Esophagus muscularis mucosa (tissue), 3 donors: ENCODE results near the gene CR2.

Experiments
- POLR2A ChIP-seq: fragments of 450-650 bp; IDR thresholded peaks from one replicate; pipeline ENCODE4 v1.6.1; 2017; ENCODE audit warnings: antibody characterized with exemption, moderate library complexity, mild to moderate bottlenecking, low read depth
- POLR2AphosphoS5 ChIP-seq, 2 donors: sonication (generic); formaldehyde crosslinking; IDR thresholded peaks; one replicate each; pipeline ENCODE4 v1.6.1; 2017; ENCODE audit warnings: antibody characterized with exemption in 2 of 2
- TF ChIP-seq, protein P1 (sequence below), 3 experiments: fragments of 200-600 bp in 2 of 3; fragments of 450-650 bp in 1 of 3; sonication (generic) in 2 of 3; IDR thresholded peaks; one replicate each; pipeline ENCODE4 v1.5.1; 2017 to 2019; ENCODE audit warnings: antibody characterized with exemption in 3 of 3, mild to moderate bottlenecking in 2 of 3, moderate library complexity in 1 of 3

DNA sequence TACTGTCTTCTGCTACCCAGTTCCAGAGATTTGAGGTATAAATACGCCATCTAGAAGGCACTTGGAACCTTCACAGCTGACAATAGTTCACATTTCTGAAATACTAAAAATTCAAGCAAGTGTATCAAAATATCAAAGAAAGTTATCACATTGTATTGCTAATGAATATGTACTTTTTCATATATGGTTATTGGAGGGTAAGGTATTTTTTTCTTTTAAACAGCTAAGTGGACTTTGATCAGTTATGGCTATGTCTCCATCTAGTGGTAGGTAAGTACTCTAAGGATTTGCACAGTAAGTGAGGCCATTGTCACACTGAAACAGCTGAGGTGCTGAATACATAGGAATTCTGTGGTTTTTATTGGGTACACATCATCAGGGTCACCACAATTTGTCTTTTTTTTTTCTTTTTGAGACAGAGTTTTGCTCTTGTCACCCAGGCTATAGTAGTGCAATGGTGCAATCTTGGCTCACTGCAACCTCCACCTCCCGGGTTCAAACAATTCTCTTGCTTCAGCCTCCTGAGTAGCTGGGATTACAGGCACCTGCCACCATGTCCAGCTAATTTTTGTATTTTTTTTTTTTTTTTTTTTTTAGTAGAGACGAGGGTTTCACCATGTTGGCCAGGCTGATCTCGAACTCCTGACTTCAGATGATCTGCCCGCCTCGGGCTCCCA is 49.1 kb upstream of the CR2 start:
- TF ChIP-seq POLR2A, result no peak
- TF ChIP-seq, protein P1, sequence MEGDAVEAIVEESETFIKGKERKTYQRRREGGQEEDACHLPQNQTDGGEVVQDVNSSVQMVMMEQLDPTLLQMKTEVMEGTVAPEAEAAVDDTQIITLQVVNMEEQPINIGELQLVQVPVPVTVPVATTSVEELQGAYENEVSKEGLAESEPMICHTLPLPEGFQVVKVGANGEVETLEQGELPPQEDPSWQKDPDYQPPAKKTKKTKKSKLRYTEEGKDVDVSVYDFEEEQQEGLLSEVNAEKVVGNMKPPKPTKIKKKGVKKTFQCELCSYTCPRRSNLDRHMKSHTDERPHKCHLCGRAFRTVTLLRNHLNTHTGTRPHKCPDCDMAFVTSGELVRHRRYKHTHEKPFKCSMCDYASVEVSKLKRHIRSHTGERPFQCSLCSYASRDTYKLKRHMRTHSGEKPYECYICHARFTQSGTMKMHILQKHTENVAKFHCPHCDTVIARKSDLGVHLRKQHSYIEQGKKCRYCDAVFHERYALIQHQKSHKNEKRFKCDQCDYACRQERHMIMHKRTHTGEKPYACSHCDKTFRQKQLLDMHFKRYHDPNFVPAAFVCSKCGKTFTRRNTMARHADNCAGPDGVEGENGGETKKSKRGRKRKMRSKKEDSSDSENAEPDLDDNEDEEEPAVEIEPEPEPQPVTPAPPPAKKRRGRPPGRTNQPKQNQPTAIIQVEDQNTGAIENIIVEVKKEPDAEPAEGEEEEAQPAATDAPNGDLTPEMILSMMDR (IDR thresholded peaks at IDR 0.05), result peak; percentile 62 to 73 (median 67)
- no peak for TF ChIP-seq POLR2AphosphoS5 (IDR thresholded peaks at IDR 0.05)
